Right ventricle myocardium superior (tissue), 1 donor: Measurements from ENCODE around the gene TMEM130. TPM values are rescaled to one million over a fixed set of nuclear protein-coding genes. Genes with fewer than 3 reads are reported as not detected.

Source experiments
- ATAC-seq: fragments of 200-7000 bp; cut with Tn5 transposase; one replicate; pipeline ENCODE4 v1.9.1; 2020; ENCODE audit warnings: mild to moderate bottlenecking; ENCODE audit not compliant: poor library complexity
- DNase-seq: peaks from one replicate; pipeline ENCODE4 v3.0.0-alpha.2; 2020
- intact Hi-C: fragments of 100-400 bp; cut with DNase I; formaldehyde crosslinking; loops from one replicate; pipeline ENCODE4 v1.11.2; 2022
- long read RNA-seq: library from polyadenylated mRNA; unstranded; transcript quantifications from one replicate; pipeline ENCODE4 v2.0.0, GENCODE V29; 2021
- total RNA-seq: library from RNA; stranded (reverse); fragmentation: NEBNext Ultra II Directional; extraction: Animal tissue kit (Norgen Biotek cat#: 25700); gene quantifications from one replicate; pipeline ENCODE4 v1.2.1, GENCODE V29; 2021
- donor health status: DM: no; HTN: yes; CAD: no; lungs with severe emphysema.

The TMEM130 gene
- not detected for total RNA-seq
- long read RNA-seq, result 0 reads

- intact Hi-C loops, result no loop called here
- DNase-seq (no peak), ATAC-seq (no peak)
These were observed at the start of gene TMEM130 for GRCh38 chr7:98869597-98870120. TSS of gene TMEM130 (minus strand) at chr7:98870014. CDS start at chr7:98869861, 153 bp downstream.

GRCh38 chr7:98917331-98917730, 47.5 kb upstream of the TMEM130 start:
- intact Hi-C loops, result no loop called here
- DNase-seq, result no peak
- no peak for ATAC-seq

DNA sequence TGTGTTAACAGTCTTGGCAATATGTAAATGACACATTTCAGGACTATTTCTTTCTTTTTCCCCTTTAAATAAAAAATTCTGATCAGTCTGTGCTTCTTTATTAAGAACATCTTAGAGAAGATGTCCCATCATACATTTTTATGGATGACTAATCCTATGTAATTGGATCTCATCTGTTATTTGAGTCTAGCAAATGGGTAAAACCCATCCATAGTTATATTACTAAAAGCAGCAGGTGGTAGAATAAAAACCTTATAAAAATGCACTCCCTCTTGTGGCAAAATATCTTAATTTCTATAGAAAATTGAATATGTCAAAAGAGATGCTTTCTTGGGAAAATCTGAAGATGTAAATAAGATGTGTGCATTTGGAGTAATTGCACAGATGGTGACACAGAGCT, 43.8 kb upstream of the TMEM130 start:
- intact Hi-C loops, result no loop called here
- ATAC-seq (no peak), DNase-seq (no peak)

DNA sequence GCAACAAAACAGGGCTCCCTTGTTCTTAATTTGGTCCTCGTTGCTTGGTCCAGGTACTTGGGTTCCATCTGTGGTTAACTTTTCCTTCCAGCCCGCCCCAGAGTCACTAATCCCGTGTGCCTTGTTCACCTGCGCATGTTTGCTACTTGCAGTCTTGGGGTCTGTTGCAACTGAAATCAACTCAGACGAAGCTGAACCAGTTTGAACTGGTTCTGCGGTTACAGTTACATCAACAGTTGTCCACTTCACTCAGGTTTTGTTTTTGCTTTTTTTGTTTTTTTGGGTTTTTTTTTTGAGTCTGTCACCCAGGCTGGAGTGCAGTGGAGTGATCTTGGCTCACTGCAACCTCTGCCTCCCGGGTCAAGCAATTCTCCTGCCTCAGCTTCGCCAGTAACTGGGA, 43.2 kb upstream of the TMEM130 start:
- intact Hi-C loops, result no loop called here
- no peak for DNase-seq
- no peak for ATAC-seq

DNA sequence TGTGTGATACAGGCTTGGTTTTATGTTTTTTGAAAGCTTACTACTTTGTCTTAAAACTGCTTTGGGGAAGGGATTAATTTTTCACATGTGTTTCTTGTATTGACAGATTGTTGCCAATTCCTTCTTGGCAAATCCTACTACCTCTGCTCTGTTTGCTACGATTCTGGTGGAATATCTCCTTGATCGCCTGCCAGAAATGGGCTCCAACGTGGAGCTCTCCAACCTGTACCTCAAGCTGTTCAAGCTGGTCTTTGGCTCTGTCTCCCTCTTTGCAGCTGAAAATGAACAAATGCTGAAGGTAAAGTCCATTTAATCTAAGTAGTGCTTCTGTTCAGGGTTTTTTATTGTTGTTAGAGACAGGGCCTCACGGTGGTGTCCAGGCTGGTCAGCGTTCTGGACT, 42.1 kb upstream of the TMEM130 start:
- no peak for ATAC-seq
- intact Hi-C loops, result no loop called here
- DNase-seq, result no peak

DNA sequence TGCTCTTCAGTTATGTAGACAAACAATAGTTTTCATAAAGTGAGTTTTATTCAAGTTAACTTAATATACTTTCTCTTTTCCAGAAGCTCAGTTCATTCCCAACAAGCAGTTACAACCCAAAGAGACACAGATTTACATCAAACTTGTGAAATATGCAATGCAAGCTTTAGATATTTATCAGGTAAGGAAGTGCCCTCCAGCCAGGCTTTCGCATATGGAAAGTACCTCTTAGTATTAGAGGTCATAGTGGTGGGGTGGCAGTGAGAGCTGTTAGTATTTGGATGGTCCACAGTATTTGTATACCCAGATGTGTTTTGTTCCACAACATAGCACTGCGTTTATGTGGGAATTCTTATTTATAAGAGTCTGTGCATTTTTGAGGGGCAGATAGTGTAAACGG, 40.6 kb upstream of the TMEM130 start:
- intact Hi-C loops, result no loop called here
- DNase-seq (no peak), ATAC-seq (no peak)

- DNase-seq (peak; percentile 48), ATAC-seq (peak; percentile 81)
- intact Hi-C loops, result loop anchor here (10.0 kb wide), 1 partner anchor 435 kb away; no protein-coding TSS in a partner anchor
These were observed 39.7 kb upstream of the TMEM130 start for GRCh38 chr7:98909487-98909886.

DNA sequence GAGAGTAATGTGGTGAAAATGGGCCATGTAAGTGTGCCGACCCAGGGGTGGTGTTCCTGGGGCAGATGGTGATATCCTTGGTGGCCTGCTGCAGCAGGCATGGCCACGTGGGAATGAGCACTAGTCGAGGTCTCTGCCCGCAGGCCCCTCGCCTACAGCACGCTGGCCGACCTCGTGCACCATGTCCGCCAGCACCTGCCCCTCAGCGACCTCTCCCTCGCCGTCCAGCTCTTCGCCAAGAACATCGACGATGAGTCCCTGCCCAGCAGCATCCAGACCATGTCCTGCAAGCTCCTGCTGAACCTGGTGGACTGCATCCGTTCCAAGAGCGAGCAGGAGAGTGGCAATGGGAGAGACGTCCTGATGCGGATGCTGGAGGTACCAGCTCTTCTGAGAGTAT, 38.8 kb upstream of the TMEM130 start:
- ATAC-seq (no peak), DNase-seq (no peak)
- intact Hi-C loops, result loop anchor here (10.0 kb wide), 1 partner anchor 436 kb away; no protein-coding TSS in a partner anchor

DNA sequence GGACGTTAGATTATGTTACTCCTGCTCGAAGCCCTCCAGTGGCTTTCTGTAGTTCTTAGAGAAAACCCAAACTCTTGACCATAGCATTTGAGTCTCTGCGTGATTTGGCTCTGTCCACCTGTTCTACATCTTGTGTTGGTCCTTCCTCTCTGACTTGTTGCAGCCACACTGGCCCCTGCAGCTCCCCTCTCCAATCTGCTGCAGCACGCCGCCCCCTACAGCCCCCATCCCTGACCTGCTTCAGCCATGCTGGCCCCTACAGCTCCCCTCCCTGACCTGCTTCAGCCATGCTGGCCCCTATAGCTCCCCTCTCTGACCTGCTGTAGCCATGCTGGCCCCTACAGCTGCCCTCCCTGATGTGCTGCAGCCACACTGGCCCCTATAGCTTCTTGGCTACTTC, 37.8 kb upstream of the TMEM130 start:
- DNase-seq (no peak), ATAC-seq (no peak)
- intact Hi-C loops, result loop anchor here (10.0 kb wide), 1 partner anchor 437 kb away; no protein-coding TSS in a partner anchor

- no peak for DNase-seq
- intact Hi-C loops, result loop anchor here (10.0 kb wide), 1 partner anchor 442 kb away; no protein-coding TSS in a partner anchor
- no peak for ATAC-seq
These were observed 33.4 kb upstream of the TMEM130 start for GRCh38 chr7:98903246-98903645.

DNA sequence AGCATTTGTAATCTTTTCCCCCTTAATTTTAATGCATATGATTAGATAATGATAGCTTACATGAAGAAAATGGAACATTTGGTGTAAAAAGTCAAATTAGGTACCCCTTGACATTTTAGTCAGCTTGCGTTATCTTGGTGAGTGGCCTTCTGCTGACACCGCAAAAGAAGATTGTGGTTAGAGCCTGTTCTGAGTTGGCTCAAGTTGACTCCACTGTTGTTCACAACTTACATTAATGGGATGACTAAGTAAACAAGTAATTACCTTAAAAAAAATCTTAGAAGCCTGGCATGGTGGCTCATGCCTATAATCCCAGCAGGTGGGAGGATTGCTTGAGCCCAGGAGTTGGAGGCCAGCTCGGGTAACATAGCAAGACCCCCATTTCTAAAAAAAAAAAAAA, 32.7 kb upstream of the TMEM130 start:
- DNase-seq (no peak), ATAC-seq (no peak)
- intact Hi-C loops, result loop anchor here (10.0 kb wide), 1 partner anchor 442 kb away; no protein-coding TSS in a partner anchor

DNA sequence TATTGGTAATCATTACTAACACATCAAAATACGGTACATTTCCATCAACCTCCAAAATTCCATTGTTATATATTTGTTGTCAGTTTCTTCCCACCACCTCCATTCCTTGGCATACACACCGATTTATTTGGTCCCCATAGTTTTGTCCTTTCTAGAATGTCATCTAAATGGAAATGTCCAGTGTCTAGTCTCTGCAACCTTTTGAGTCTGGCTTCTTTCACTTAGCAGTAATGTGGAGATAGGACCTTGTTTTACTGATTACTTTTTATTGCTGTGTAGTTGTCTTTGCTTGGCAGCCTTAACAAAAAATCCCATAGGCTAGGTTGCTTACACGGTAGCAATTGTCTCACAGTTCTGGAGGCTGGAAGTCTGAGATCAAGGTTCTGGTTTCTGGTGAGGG, 31.0 kb upstream of the TMEM130 start:
- DNase-seq (no peak), ATAC-seq (no peak)
- intact Hi-C loops, result loop anchor here (10.0 kb wide), 1 partner anchor 444 kb away; no protein-coding TSS in a partner anchor

- intact Hi-C loops, result loop anchor here (10.0 kb wide), 1 partner anchor 445 kb away; no protein-coding TSS in a partner anchor
- ATAC-seq (no peak), DNase-seq (no peak)
These were observed 30.0 kb upstream of the TMEM130 start for GRCh38 chr7:98899816-98900215.

DNA sequence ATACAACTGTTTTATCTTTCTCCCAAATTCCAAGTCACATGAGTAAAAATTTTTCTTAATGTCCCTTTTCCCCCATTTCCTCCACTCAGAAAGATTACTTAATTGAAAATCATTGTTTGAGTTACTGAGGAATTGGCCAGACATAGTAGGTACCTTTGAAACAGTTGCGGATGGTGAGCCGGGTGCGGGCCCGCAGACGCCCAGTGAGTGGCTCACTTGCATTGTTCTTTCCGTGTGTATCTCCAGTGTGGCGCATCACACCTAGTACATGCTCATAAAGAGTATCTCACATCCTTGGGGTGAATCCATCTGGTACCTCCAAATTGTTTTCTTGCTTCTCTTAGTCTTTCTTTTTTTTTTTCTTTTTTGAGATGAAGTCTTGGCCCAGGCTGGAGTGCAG, 22.8 kb upstream of the TMEM130 start:
- DNase-seq (no peak), ATAC-seq (no peak)
- intact Hi-C loops, result no loop called here

DNA sequence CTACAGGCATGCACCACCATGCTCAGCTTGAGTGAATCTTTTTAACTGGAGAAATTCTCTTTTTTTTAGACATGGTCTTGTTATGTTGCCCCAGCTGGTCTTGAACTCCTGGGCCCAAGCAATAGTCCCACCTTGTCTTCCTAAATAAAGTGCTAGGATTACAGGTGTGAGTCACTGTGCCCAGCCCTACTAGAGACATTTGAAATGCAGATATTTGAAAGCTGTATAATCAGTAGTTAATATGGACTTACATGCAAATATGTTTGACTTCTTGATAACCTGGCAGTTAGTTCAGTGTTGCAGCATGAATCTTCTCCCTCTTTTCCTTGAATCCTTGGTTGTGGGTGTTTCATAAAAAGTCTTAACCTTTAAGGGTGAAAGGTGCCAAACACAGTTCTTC, 17.2 kb upstream of the TMEM130 start:
- ATAC-seq, result no peak
- intact Hi-C loops, result no loop called here
- DNase-seq, result no peak

- no peak for ATAC-seq
- no peak for DNase-seq
- intact Hi-C loops, result no loop called here
These were observed 14.6 kb upstream of the TMEM130 start for GRCh38 chr7:98884416-98884815.

GRCh38 chr7:98881561-98882315, 11.9 kb upstream of the TMEM130 start:
- ATAC-seq, result no peak
- no peak for DNase-seq
- intact Hi-C loops, result no loop called here

DNA sequence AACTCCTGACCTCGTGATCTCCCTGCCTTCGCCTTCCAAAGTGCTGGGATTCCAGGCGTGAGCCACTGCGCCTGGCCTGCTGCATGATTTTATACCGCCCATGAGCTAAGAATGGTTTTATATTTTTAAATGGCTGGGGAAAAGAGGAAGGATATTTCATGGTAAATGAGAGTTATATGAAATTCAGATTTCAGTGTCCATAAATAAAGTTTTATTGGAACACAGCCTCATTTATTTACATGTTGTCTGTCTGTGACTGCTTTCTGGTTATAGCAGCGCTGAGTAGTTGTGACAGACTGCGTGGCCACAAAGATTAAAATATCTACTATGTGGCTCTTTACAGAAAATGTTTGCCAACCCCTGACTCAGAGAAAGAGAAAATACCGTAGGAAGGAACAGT, 10.7 kb upstream of the TMEM130 start:
- ATAC-seq (no peak), DNase-seq (no peak)
- intact Hi-C loops, result no loop called here

- ATAC-seq (no peak), DNase-seq (no peak)
- intact Hi-C loops, result no loop called here
These were observed 10.1 kb upstream of the TMEM130 start for GRCh38 chr7:98879979-98880315.

- intact Hi-C loops, result no loop called here
- peak; percentile 44 for DNase-seq
- ATAC-seq, result peak; percentile 28
These were observed 9.6 kb upstream of the TMEM130 start for GRCh38 chr7:98879198-98879978.
